GM19043 (cell line): ENCODE measurements around the gene VPS13A.
A peak's percentile ranks its signal among the peaks of the same experiment; 100 is the strongest.

Experiments
- ATAC-seq: cut with Tn5 transposase; IDR thresholded peaks from one replicate; pipeline ENCODE4 v1.9.1; 2021; ENCODE audit warnings: low read depth; ENCODE audit not compliant: unreplicated experiment

VPS13A gene

DNA sequence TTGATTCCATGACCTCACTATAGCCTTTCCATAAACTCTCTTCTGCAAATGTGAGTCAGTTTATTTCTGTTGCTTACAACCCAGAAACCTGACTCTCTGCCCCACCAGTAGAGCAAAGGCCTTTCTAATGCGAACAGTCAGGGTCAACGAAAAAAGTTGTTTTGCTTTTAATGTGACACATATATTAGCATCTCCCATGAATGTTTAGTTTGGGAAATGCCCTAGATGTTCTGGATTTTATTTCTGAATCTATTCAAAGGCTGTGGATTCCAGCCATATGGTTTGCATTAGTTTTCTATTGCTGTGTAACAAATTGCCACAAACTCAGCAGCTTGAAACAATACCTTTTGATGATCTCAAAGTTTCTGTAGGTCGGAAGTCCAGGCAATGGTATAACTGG is 277.3 kb downstream of the VPS13A start:
- ATAC-seq, result no peak

DNA sequence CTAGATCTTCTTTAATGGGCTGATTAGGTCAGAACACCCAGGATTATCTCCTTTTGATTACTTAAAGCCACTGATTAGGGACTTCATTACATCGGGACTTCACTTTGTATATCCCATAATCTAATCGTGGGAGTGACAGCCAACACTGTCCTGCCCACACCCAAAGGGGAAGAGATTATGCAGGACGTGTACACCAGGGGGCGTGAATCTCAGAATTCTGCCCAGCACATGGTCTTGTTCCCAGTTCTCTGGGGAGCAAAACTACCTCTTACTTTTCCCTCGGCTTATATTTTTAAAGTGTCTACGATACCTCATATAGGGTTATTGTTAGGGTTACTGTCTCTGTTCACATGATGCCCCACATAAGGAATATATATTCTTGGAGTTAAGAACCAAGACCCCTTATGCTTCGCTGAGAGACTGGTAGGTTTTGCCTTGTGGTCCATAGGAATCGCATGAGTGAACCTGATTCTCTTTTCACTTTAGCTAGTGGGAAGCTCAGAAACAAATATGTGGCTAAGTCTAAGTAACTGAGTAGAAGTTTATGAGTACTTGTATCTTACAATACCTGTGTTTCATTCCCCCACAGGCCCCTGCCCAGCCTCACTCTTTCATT is 278.1 kb downstream of the VPS13A start:
- no peak for ATAC-seq

DNA sequence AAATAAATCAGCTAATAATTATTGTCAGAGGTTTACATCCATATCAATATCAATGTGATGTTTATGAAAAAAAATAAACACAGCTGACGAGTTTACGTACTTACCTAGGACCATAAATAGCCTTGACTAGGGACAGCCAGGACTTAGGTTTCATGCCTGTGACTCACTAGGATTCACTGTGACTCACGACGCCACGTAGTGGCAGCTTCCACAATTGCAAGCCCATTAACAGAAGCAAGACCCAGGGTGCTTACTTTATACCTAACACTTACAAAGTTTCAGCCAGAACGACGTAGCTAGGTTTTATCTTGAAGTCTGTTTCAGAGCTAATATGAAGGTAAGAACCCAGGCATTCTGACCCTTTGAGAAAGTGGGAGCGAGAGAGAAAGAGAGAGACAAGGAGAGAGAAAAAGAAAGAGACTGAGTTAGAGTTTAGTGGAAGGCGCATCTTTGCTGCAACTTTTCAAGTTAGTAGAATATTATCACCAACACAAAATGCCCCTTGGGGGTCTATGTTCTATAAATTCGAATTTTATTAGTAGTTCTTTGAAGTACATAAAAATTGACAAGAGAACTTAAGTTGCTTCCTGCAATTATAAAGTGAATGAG is 279.6 kb downstream of the VPS13A start:
- ATAC-seq, result peak; percentile 76

DNA sequence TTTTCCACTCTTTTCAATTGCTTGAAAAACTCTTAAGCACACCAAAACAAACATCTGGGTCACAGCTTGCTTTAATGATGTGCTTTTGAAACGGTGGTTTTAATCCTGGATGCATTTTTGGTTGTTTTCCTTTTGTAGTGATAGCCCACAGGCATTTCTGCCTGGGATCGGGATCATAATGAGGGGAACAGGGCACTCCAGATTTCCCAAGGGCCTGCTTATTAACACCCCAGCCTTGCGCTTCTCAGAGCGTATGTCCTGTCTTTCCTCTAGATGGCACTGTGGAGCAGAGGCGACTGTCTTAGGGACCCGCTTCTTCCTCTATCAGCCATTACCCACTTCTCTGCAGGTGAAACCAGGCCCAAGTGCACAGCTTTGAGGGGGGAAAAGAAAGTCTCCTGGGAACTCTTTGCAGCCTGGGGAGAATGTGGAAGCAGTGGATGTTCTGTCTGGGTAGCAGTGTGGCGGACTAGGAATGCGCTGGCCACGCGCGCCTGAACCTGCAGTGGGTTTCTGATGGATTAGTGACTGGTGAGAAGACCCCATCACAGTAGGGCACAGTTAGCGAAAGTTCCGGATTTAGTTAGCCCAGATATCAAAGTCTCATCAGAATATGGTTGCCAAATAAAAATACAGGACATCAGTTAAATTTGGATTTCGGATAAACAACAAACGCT is 280.7 kb downstream of the VPS13A start:
- peak; percentile 82 for ATAC-seq

DNA sequence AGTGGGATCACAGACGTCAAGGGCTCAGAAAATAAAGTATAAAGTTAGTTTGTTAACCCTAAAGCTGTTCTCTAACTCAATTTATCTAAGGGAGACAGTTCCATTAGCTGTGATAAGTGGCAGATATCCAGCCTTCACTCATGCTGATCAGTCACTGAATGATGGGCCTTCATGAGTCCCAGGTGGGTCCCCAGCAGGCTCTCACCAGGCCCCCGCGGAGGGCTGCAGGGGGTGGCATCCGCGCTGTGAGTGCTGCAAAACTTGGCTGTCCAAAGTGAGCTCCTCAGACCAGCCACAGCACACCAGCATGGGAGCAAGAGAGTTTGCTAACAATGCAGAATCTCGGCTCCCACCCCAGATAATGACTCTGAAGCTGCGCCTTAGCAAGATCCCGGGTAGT is 283.6 kb downstream of the VPS13A start:
- ATAC-seq, result no peak

DNA sequence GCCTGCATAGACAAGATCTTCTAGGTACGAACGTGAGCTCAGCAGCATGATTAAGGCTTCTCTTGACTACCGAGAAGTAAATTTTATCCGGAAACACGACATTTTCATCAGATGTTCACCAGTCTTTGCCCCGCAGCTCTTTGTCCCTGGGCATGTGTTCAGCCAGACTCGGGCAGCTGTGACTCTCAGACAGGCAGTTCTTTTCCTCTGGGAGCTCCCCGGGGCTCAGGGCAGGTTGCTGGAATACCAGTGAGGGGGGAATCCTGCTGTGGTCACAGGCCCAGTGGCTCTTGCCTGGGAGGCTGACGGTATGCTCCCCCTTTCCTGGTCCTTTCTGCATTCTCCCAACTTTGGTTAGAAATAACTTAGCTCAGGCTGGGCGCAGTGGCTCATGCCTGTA is 284.7 kb downstream of the VPS13A start:
- ATAC-seq, result no peak

DNA sequence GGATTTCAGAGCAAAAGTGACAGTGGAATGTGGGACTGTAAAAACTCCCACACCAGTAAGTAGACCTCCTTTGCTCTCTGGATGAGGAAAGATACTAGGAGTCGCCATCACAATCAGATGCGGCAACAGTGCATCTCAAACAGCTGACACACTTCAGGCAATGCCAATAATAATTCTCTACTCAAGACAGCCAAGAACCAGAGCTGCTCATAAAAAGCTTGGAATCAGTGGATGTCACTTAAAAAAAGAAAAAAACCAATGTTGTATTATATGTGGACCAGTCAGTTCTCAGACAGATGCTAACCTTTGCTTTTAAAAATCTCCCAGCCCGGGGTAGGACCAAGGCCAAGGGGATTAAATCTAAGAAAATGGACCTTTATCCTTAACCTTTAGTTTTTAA is 285.8 kb downstream of the VPS13A start:
- no peak for ATAC-seq

DNA sequence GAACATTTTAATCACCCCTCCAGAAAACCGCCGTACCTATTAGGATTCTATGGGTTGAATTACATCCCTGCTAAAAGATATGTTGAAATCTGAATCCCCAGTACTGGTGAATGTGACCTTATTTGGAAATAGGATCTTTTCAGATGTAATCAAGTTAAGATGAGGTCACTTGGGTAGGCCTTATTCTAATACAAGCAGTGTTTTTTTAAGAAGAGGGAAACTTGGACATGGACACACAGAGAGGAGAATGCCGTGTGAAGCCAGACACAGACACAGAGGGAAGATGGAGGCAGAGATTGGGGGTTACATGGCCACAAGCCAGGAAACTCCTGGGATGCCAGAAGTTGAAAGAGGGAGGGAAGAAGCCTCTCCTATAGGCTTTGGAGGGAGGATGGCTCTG is 287.3 kb downstream of the VPS13A start:
- ATAC-seq, result no peak

DNA sequence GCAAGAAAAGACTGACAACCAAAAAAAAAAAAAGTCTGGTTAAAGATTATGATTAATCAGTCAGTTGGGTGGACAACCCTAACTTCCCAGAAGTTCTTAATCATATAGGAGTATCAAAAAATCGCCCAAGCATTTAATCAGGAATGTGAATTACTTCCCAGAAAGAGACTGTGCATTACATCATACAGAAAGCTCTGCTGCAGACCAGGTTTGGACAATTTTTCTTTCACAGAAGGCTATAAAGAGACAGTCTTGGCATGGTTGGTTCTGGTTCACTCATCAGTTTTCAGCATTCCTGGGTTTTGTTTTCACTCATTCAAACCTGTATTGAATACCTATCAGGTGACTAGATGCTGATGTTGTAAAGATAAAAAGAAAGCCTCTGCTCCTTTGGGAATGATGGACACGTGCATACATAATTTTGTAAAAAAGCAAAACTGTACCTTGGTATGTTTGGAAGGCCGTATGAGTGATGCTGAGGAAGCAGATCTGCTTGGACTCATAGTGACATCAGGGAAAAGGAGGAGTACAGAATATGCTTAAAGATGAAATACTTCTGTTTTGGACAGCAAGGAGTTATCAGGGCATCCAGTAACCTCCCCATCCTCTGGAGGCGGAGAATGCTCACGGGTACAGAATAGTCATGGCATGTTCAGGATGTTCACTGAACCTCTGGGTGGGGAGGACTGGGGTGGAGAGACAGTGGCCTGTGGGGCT is 292.3 kb downstream of the VPS13A start:
- no peak for ATAC-seq
